Endothelial cell of umbilical vein (primary cell): ENCODE data around the gene RASA4.
"Not testable (repeated sequence)": the region's sequence is repeated elsewhere in the genome, so short reads cannot be mapped to it uniquely, and the experiment has no call there.

Experiments
- CTCF ChIP-seq, 2 donors: IDR thresholded peaks; 1 replicate in 1 of 2; 2 replicates in 1 of 2; pipeline ENCODE4 v1.5.1; 2011; ENCODE audit warnings: low read length in 2 of 2, mild to moderate bottlenecking in 2 of 2, moderate library complexity in 2 of 2, control low read depth in 1 of 2, inconsistent platforms in 1 of 2, low read depth in 1 of 2; ENCODE audit not compliant: insufficient read depth in 1 of 2; ENCODE audit errors: extremely low read depth in 1 of 2
- POLR2A ChIP-seq: IDR thresholded peaks from 2 replicates; pipeline ENCODE4 v1.6.1; 2012; ENCODE audit warnings: low read depth, mild to moderate bottlenecking, control low read depth, low read length

DNA sequence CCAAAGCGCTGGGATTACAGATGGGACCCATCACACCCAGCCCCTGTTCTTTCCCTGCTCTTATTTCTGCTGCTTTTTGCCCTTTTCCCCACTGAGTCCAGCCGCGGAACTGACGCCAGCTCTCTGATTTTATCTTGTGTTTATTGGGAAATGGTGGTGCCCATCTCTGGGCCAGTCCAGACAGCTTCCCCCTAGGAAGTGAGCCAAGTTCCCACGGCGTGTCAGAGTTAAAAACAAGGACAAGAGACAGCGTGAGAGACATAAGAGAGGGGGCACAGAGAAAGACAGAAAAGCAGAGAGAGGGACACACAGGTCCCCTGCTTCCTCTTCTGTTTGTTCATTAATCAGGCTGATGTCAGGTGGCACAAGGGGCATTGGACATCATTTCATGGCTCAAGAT lies 85.0 kb downstream of the RASA4 start:
- not testable (repeated sequence) for TF ChIP-seq CTCF (IDR thresholded peaks at IDR 0.05; ENCODE audit: extremely low read depth in 1 of 2, insufficient read depth in 1 of 2, low read depth in 1 of 2, low read length in 2 of 2); POLR2A
